Endothelial cell of umbilical vein (primary cell): ENCODE measurements around the gene FAR1. TPM values are rescaled to one million over a fixed set of nuclear protein-coding genes. Genes with fewer than 3 reads are reported as not detected.

Experiments
- BruUV-seq: library from RNA; stranded (reverse); fragments of 400-500 nt; replicated peaks from 2 replicates; lab custom pipeline; 2021; lab: Mats Ljungman, UMichigan
- CTCF ChIA-PET: fragments of 300-600, 350-600 bp; sonication (Branson Sonifier 250); formaldehyde crosslinking; loops from one replicate; lab custom pipeline; 2021; ENCODE audit warnings: antibody characterized with exemption, inconsistent platforms; lab: Charles Lee
- POLR2A ChIA-PET: fragments of 300-600, 350-600 bp; sonication (Branson Sonifier 250); formaldehyde crosslinking; loops from one replicate; lab custom pipeline; 2021; ENCODE audit warnings: antibody characterized with exemption, inconsistent platforms; lab: Charles Lee
- DNase-seq: peaks from one replicate; pipeline ENCODE4 v3.0.0-alpha.2; 2011; ENCODE audit warnings: low read depth, low spot score
- FAIRE-seq: peaks from 2 replicates; lab custom pipeline; 2011; peaks lifted over from hg19 to GRCh38; lab: Jason Lieb, UNC
- H2AFZ ChIP-seq: 2 replicates; pipeline ENCODE4 v1.6.0; 2012; ENCODE audit warnings: low read depth, low read length, control low read depth, inconsistent platforms
- H3K27ac ChIP-seq: 2 replicates; pipeline ENCODE4 v1.5.1; 2011; ENCODE audit warnings: low read depth, mild to moderate bottlenecking, control low read depth, low read length, moderate library complexity; ENCODE audit not compliant: insufficient read depth
- H3K27me3 ChIP-seq, 2 experiments: 2 replicates each; pipeline versions ENCODE4 v1.6.0 to v1.6.1; 2011; ENCODE audit warnings: low read length in 2 of 2, mixed read lengths in 1 of 2; ENCODE audit not compliant: control insufficient read depth in 2 of 2, insufficient read depth in 2 of 2
- H3K36me3 ChIP-seq, 2 experiments: 2 replicates in 1 of 2; 3 replicates in 1 of 2; pipeline ENCODE4 v1.5.1; 2011; ENCODE audit warnings: low read length in 2 of 2, mild to moderate bottlenecking in 1 of 2, moderate library complexity in 1 of 2; ENCODE audit not compliant: control insufficient read depth in 2 of 2, insufficient read depth in 2 of 2; ENCODE audit errors: extremely low read depth in 1 of 2
- H3K4me1 ChIP-seq: 3 replicates; pipeline ENCODE4 v1.5.1; 2011; ENCODE audit warnings: mild to moderate bottlenecking, low read length; ENCODE audit not compliant: control insufficient read depth, insufficient read depth; ENCODE audit errors: extremely low read depth
- H3K4me2 ChIP-seq: 2 replicates; pipeline ENCODE4 v1.6.1; 2011; ENCODE audit warnings: low read length, control low read depth, mixed read lengths; ENCODE audit not compliant: insufficient read depth
- H3K4me3 ChIP-seq, 3 experiments: fragments of 200-600 bp in 1 of 3; sonication (generic), shearing (Covaris generic) in 1 of 3; replicated peaks in 1 of 3; 2 replicates each; pipeline ENCODE4 v1.5.1; 2011 to 2016; ENCODE audit warnings: control low read depth in 3 of 3, low read length in 3 of 3, mild to moderate bottlenecking in 2 of 3, inconsistent platforms in 1 of 3, low read depth in 1 of 3, moderate library complexity in 1 of 3; ENCODE audit not compliant: insufficient read depth in 1 of 3
- H3K79me2 ChIP-seq: 2 replicates; pipeline ENCODE4 v1.6.0; 2012; ENCODE audit warnings: low read length, inconsistent platforms; ENCODE audit not compliant: control insufficient read depth, insufficient read depth
- H3K9ac ChIP-seq: replicated peaks from 2 replicates; pipeline ENCODE3; 2011; ENCODE audit warnings: low read length, control low read depth; ENCODE audit not compliant: insufficient read depth; ENCODE audit errors: extremely low read depth
- H3K9me1 ChIP-seq: replicated peaks from 3 replicates; pipeline ENCODE4 v1.6.0; 2011; ENCODE audit warnings: mild to moderate bottlenecking, low read length; ENCODE audit not compliant: control insufficient read depth, insufficient read depth; ENCODE audit errors: extremely low read depth
- H3K9me3 ChIP-seq: replicated peaks from 2 replicates; pipeline ENCODE4 v1.5.1; 2012; ENCODE audit warnings: low read length, inconsistent platforms; ENCODE audit not compliant: control insufficient read depth, insufficient read depth
- H4K20me1 ChIP-seq: replicated peaks from 2 replicates; pipeline ENCODE3; 2011; ENCODE audit warnings: mild to moderate bottlenecking, low read length; ENCODE audit not compliant: control insufficient read depth, insufficient read depth; ENCODE audit errors: extremely low read depth
- EZH2 ChIP-seq: IDR thresholded peaks from 2 replicates; pipeline ENCODE4 v1.6.1; 2012; ENCODE audit warnings: borderline replicate concordance, low read depth, mild to moderate bottlenecking, moderate library complexity, low read length, inconsistent platforms; ENCODE audit not compliant: severe bottlenecking
- GATA2 ChIP-seq: IDR thresholded peaks from 2 replicates; pipeline ENCODE4 v1.7.0; 2011; ENCODE audit warnings: low read depth, mild to moderate bottlenecking, moderate library complexity, mixed read lengths, low read length; ENCODE audit not compliant: insufficient read length, insufficient read depth
- JUN ChIP-seq: IDR thresholded peaks from 2 replicates; pipeline ENCODE4 v1.6.1; 2011; ENCODE audit warnings: borderline replicate concordance, low read depth; ENCODE audit not compliant: insufficient read length, insufficient read depth
- MYC ChIP-seq: IDR thresholded peaks from one replicate; pipeline ENCODE4 v1.6.1; 2011; ENCODE audit warnings: mild to moderate bottlenecking, low read depth, low read length
- dilution Hi-C: fragments of 300-500 bp; cut with MboI; formaldehyde crosslinking; loops from one replicate; pipeline ENCODE4 v1.15.0; 2019; ENCODE audit warnings: low sequenced_read_pairs; ENCODE audit not compliant: extremely low pct_ligation_motif_present
- intact Hi-C: fragments of 100-400 bp; cut with micrococcal nuclease; formaldehyde crosslinking; loops from one replicate; pipeline ENCODE4 v1.10.0; 2022
- polyA plus RNA-seq, 4 experiments: library from polyadenylated mRNA; depleted of rRNA in 3 of 4; stranded (reverse) in 3 of 4; unstranded in 1 of 4; fragments of >200 nt; gene quantifications; 2 replicates each; pipeline versions ENCODE4 v1.2.1 to v1.2.3, GENCODE V29; 2011 to 2012; ENCODE audit warnings: missing spikeins in 1 of 4
- total RNA-seq: library from RNA; stranded (reverse); gene quantifications from 2 replicates; pipeline ENCODE4 v1.2.3, GENCODE V29; 2021
- TF ChIP-seq, protein P1 (sequence below): IDR thresholded peaks from 2 replicates; pipeline ENCODE4 v1.6.1; 2011; ENCODE audit not compliant: insufficient read depth, insufficient read length

The FAR1 gene
- total and polyA plus RNA-seq, 2 donors (not counting 3 experiments of a cell fraction or from before 2014, with no cell fraction given) = 29.5 to 76.4 TPM

DNA sequence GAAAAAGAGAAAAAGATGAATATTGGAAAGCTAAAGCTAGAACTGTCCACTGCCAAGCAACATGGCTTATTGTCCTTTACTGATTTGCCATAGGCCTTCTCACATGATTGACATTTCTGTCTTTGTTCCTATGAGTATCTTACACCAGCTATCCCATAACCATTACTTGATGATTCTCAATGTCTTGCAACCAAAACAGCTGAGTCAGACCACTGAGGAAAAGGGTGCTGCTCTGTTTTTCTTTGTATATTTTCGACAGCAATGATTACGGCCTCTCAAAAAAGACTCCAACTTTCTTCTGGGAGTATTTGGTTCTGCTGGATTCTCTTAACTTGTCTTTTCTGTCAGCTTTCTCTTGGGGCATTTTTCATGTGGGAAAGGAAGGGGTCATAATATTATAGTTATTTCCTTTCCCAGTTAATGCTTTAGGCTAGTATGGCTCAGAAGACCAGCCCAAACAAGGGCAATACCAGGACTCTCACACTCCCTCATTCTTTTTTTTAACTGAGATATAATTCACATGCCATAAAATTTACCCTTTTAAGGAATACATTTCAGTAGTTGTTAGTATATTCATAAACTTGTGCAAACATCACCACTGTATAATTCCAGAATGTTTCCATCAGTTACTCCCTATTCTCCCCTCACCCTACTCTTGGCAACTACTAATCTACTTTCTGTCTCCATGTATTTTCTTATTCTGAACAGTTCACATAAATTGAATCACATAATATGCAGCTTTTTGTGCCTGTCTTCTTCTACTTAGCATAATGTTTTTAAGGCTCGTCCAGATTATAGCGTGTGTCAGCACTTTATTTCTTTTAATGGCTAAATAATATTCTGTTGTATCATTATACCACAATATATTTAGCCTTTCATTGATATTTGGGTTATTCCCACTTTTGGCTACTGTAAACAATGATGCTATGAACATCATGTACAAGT lies 31.1 kb upstream of the FAR1 start:
- Histone ChIP-seq H3K27ac (no peak overlapping the region), H3K9me3 (no peaks in the 10 kb centered on the region), H3K4me2 (no peak overlapping the region), H3K36me3 (no peaks in the 10 kb centered on the region), H3K4me1 (no peaks in the 10 kb centered on the region), H3K4me3 (no peak overlapping the region), H3K27me3 (peaks cover 5 to 26% of the 10 kb centered on the region in 2 experiments), H4K20me1 (no peaks in the 10 kb centered on the region), H3K9me1 (no peaks in the 10 kb centered on the region), H3K79me2 (no peaks in the 10 kb centered on the region), H2AFZ (no peak overlapping the region), H3K9ac (no peak overlapping the region)
- POLR2A ChIA-PET = no interaction called here
- DNase-seq (no peak), FAIRE-seq (no peak)
- TF ChIP-seq EZH2 (no peak), MYC (no peak), GATA2 (no peak), JUN (no peak)
- TF ChIP-seq, protein P1, sequence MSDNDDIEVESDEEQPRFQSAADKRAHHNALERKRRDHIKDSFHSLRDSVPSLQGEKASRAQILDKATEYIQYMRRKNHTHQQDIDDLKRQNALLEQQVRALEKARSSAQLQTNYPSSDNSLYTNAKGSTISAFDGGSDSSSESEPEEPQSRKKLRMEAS = no peak
- dilution Hi-C loops (no loop called here), intact Hi-C loops (no loop called here)
- no TSS peak for BruUV-seq
- CTCF ChIA-PET = no interaction called here

DNA sequence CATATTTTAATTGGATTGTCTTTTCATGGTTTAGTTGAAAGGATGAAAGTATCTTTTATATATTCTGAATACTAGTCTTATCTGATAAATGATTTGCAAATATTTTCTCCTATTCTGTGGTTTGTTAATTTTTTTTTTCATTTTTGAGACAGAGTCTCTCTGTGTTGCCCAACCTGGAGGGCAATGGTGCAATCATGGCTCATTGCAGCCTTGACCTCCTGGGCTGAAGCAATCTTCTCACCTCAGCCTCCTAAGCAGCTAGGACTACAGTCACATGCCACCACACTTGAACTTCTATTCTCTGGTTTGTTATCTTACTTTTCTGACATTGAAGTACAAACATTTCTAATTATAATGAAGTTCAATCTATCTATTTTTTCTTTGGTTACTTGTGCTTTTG lies 30.0 kb upstream of the FAR1 start:
- ChIA-PET CTCF (no interaction called here), POLR2A (no interaction called here)
- Histone ChIP-seq H3K9ac (no peak overlapping the region), H4K20me1 (no peaks in the 10 kb centered on the region), H3K79me2 (no peaks in the 10 kb centered on the region), H2AFZ (no peak overlapping the region), H3K9me1 (no peaks in the 10 kb centered on the region), H3K4me2 (no peak overlapping the region), H3K4me1 (no peaks in the 10 kb centered on the region), H3K9me3 (no peaks in the 10 kb centered on the region), H3K4me3 (no peak overlapping the region), H3K27ac (no peak overlapping the region), H3K36me3 (no peaks in the 10 kb centered on the region), H3K27me3 (peaks cover 5 to 26% of the 10 kb centered on the region in 2 experiments)
- dilution Hi-C loops (no loop called here), intact Hi-C loops (no loop called here)
- FAIRE-seq (no peak), DNase-seq (no peak)
- no TSS peak for BruUV-seq
- no peak for TF ChIP-seq JUN
- TF ChIP-seq MYC = no peak
